ENCODE measurements around the gene ADAMTS9. TPM values are rescaled to one million over a fixed set of nuclear protein-coding genes. Genes with fewer than 3 reads are reported as not detected.

ADAMTS9 gene
- total RNA-seq, 1 experiment from 2014 or later, result 0.46 TPM

DNA sequence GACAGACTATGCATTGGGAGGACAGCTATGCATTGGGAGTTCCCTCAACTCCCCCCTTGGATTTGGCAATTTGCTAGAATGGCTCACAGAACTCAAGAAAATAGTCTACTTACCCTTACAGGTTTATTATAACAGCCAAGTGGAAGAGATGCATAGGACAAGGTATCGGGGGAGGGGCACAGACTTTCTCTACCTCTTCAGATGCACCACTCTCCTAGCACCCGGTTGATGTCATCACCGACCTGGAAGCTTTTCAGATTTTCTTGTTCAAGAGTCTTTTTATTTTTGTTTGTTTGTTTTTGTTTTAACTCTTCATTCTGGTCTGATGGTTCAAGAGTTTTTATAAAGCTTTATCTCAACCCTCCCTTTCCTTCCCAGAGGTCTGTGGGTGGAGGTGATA, 20.7 kb upstream of the ADAMTS9 start:
- H3T11ph ChIP-seq (ENCODE audit: low read length), result no peak overlapping the region

More for the DNA sequence above, 20.7 kb upstream of the ADAMTS9 start:
- no peak overlapping the region for H2BK20ac ChIP-seq (ENCODE audit: low read depth, low read length, poor library complexity, severe bottlenecking)
- H3K18ac ChIP-seq (ENCODE audit: insufficient read length, low read depth, low read length), result no peak overlapping the region
- no peak for DNase-seq
- H2BK15ac ChIP-seq (ENCODE audit: low read depth, low read length), result no peak overlapping the region
- H2BK120ac ChIP-seq (ENCODE audit: low read depth, low read length, poor library complexity, severe bottlenecking), result no peak overlapping the region
- H3K4me2 ChIP-seq (ENCODE audit: insufficient read depth, insufficient read length, low read length), result no peak overlapping the region
- no peaks in the 10 kb centered on the region for H3K27me3 Mint-ChIP-seq (ENCODE audit: low read depth)
- H3K14ac ChIP-seq (ENCODE audit: insufficient read depth, low read length), result no peak overlapping the region
- no CpG with 5 or more reads among the region's 3 CpGs for WGBS (ENCODE audit: extremely low coverage, insufficient read length, low lambda C conversion rate)
- H3K27ac ChIP-seq (ENCODE audit: insufficient read length, low read depth, low read length), result no peak overlapping the region
- H3K23ac ChIP-seq (ENCODE audit: insufficient read length, low read depth, low read length), result no peak overlapping the region
- H3K9ac ChIP-seq (ENCODE audit: extremely low read depth, insufficient read length, low read length), result no peak overlapping the region
- H3K4me1 ChIP-seq (ENCODE audit: insufficient read depth, low read length), result no peaks in the 10 kb centered on the region; the same call in 1 of the 2 replicates
- no peak overlapping the region; a peak in 1 of 7 replicates for H3K27ac Mint-ChIP-seq
- H4K5ac ChIP-seq (ENCODE audit: insufficient read length, low read depth, low read length), result no peak overlapping the region
- H3K4me1 Mint-ChIP-seq, result peaks cover 7 to 8% of the 10 kb centered on the region in 2 experiments
- peaks cover 0 to 4% (median 0%) of the 10 kb centered on the region in 3 experiments; a peak in 2 of 7 replicates for H3K36me3 Mint-ChIP-seq (ENCODE audit: insufficient read depth in 1 of 3, low read depth in 3 of 3)
- no peak overlapping the region for H3K4ac ChIP-seq (ENCODE audit: low read depth, low read length)
- TF ChIP-seq, protein P1, sequence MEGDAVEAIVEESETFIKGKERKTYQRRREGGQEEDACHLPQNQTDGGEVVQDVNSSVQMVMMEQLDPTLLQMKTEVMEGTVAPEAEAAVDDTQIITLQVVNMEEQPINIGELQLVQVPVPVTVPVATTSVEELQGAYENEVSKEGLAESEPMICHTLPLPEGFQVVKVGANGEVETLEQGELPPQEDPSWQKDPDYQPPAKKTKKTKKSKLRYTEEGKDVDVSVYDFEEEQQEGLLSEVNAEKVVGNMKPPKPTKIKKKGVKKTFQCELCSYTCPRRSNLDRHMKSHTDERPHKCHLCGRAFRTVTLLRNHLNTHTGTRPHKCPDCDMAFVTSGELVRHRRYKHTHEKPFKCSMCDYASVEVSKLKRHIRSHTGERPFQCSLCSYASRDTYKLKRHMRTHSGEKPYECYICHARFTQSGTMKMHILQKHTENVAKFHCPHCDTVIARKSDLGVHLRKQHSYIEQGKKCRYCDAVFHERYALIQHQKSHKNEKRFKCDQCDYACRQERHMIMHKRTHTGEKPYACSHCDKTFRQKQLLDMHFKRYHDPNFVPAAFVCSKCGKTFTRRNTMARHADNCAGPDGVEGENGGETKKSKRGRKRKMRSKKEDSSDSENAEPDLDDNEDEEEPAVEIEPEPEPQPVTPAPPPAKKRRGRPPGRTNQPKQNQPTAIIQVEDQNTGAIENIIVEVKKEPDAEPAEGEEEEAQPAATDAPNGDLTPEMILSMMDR (conservative IDR thresholded peaks at IDR 0.05), result no peak
- no peaks in the 10 kb centered on the region for H3K27me3 ChIP-seq (ENCODE audit: insufficient read depth, low read length)
- no peak overlapping the region for H3K56ac ChIP-seq (ENCODE audit: insufficient read length, low read depth, low read length)
- 0 out of 5 replicates have a peak, but pooled peaks cover 0 to 5% of the 10 kb centered on the region in 2 experiments for H3K9me3 Mint-ChIP-seq
- H3K79me1 ChIP-seq (ENCODE audit: insufficient read depth, low read depth, low read length, poor library complexity, severe bottlenecking), result no peaks in the 10 kb centered on the region
- H4K20me1 ChIP-seq (ENCODE audit: control insufficient read depth, insufficient read depth, insufficient read length), result no peaks in the 10 kb centered on the region
- H2AK5ac ChIP-seq (ENCODE audit: insufficient read length, low read length), result no peak overlapping the region
- no peaks in the 10 kb centered on the region for H3K9me3 ChIP-seq (ENCODE audit: control insufficient read depth, low read depth, low read length)
- H3K23me2 ChIP-seq (ENCODE audit: insufficient read length, low read depth, low read length, poor library complexity, severe bottlenecking), result no peaks in the 10 kb centered on the region
- H3K4me3 Mint-ChIP-seq, result no peak overlapping the region
- no peak overlapping the region for H2AFZ ChIP-seq (ENCODE audit: low read length)
- no peak overlapping the region for H4K8ac ChIP-seq (replicated peaks; ENCODE audit: insufficient read length, low read depth, low read length)
- H2BK12ac ChIP-seq (ENCODE audit: insufficient read length, low read depth, low read length), result no peak overlapping the region
- no peak overlapping the region for H4K91ac ChIP-seq (ENCODE audit: insufficient read length, low read depth, low read length)
- no peak overlapping the region for H2BK5ac ChIP-seq (ENCODE audit: insufficient read length, low read length)
- no peaks in the 10 kb centered on the region for H3K79me2 ChIP-seq (ENCODE audit: insufficient read depth, low read length)
